HG03060 (cell line): Measurements from ENCODE around the gene CDC37.

Experiments used
- ATAC-seq: cut with Tn5 transposase; IDR thresholded peaks from one replicate; pipeline ENCODE4 v1.9.1; 2021; ENCODE audit warnings: low read depth, moderate number of reproducible peaks; ENCODE audit not compliant: unreplicated experiment

CDC37 gene

DNA sequence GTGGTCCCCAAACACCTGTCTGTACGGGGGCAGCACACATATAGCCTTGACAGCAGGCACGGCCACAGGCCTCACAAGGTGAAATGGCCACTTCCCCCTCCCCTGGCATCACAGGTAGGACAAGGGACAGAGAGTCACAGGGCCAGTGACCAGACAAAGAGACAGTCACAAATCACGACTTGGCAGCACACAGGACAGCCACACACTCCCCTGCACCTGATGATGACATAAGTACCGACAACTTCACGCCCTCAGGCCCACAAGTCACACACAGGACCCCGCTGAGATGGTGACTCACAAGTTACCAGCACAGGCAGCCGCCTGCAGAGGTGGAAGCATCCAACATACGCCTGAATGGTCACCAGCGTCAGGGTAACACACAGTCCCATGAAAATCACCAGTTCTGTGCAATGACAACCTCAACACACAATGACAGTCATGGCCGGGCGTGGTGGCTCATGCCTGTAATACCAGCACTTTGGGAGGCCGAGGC is 39.5 kb downstream of the CDC37 start:
- ATAC-seq, result no peak

DNA sequence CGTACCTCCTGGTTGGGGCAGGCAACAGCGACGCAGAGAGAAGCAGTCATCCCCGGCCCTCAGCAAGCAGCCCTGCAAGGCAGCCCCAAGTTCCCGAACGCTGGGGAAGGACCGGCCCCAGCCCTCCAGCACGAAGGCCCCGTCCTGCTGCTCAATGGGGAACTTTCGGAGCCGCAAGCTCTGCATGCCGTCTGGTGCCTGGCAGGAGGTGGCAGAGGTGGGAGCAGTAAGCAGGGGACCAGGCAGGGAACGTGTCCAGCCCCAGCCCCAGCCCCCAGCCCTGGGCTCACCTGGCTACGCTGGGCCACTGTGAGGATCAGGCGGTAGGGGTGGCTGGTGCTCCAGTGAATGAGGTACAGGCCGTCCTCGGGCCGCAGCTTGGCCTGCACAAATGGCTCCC is 41.1 kb downstream of the CDC37 start:
- no peak for ATAC-seq

DNA sequence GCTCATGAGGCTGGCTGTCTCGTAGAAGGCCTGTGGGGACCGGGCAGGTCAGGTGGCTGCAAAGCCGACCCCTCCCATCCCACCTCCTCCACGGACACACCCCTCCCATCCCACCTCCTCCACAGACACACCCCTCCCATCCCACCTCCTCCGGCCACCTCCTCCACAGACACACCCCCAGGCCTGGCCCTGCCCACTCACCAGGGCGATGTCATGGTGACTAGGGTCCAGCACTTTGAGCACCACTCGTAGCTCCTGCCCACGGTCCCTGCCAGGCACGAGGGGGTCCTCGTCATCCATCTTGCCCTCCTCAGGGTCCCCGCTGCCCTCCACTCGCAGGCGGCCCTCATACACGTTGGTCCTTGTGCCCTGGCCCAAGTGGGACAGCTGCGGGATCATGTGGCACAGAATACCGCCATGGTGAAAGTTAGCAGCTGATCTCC is 41.8 kb downstream of the CDC37 start:
- no peak for ATAC-seq

DNA sequence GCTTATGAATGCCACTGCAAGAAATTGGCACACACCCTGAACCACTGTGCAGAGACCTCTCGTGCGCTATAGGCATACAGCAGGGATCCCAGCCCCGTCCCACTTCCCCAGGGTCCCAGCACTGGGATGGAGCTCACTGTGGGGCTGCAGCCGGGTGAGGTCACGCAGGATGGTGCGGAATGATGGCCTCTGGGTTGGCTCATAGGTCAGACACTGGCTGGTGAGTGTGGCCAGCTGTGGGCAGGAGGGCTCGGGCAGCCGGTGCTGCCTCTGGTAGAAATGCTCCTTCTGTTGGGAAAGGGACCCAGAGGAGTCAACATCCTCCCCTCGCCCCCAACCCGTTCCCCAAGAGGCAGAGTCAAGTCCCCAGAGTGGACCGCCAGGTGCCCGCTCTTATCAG is 46.9 kb downstream of the CDC37 start:
- ATAC-seq, result no peak

DNA sequence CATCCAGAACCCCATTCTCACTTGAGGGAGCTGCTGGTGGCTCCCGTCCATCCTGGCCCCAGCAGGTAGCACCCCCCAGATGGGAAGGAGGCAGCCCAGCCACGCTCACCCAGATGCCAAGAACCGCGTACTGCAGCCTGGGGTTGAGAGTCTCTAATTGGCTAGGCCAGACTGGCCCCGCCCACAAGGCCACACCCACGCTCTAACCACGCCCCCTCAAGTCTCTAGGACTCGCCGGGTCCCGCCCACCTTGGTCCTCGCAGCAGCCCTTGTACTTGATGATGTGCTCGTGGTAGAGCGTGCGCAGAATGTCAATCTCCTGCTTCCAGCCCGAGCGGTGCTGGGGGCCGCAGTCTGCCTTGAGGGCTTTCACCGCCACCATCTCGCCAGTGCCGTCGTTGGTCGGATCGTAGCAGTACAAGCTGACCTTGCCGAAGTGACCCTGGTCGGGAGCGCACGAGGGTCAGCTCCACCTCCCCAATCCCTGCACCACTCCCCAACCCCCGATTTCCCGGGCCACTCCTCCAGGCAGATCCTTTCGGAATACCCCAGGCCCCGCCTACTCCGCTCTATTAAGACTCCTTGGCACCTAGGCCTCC is 49.5 kb downstream of the CDC37 start:
- ATAC-seq, result no peak

GRCh38 chr19:10352764-10353671 is 50.3 kb downstream of the CDC37 start:
- no peak for ATAC-seq

- ATAC-seq, result no peak
Observed at GRCh38 chr19:10346509-10346908, 56.8 kb downstream of the CDC37 start.

DNA sequence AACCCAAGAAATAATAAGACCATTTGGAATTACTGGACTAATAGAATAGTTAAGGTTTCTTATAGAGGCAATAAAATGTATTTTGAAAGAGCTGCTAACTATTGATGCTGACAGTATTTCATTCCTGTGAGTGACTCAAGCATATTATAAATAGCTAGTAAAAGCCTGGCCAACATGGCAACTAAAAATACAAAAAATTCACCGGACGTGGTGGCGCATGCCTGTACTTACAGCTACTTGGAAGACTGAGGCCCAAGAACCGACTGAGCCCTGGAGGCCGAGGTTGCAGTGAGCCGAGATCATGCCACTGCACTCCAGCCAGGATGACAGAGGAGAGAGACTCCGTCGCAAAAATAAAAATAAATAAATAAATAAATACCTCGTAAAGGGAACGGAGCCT is 58.6 kb downstream of the CDC37 start:
- no peak for ATAC-seq

DNA sequence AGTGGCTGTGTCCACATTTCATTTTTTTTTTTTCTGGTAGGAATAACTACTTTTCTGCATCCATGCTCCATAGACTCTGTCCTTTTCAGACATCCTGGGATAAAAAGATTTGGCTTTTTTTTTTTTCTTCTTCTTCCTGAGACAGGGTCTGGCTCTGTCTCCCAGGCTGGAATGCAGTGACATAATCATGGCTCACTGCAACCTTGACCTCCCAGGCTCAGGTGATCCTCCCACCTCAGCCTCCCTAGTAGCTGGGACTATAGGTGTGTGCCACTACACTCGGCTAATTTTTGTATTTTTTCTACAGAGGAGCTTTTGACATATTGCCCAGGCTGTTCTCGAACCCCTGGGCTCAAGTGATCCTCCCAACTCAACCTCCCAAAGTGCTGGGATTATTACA is 59.8 kb downstream of the CDC37 start:
- no peak for ATAC-seq
